IMR-90 (cell line): ENCODE results near the gene RPGRIP1L. TPM values are rescaled to one million over a fixed set of nuclear protein-coding genes. Genes with fewer than 3 reads are reported as not detected.

Experiments
- ATAC-seq: fragments of 200-7000 bp; cut with Tn5 transposase; 2 replicates; pipeline ENCODE4 v1.9.1; 2020; ENCODE audit warnings: low read depth, mild to moderate bottlenecking, moderate library complexity
- BruUV-seq: library from RNA; stranded (reverse); fragments of 400-500 nt; replicated peaks from 2 replicates; lab custom pipeline; 2021; lab: Mats Ljungman, UMichigan
- CTCF ChIA-PET: fragments of 300-600 bp; formaldehyde crosslinking; extraction: SDS; loops from one replicate; lab custom pipeline; 2021; ENCODE audit warnings: antibody characterized with exemption; lab: Yijun Ruan, JAX
- POLR2A ChIA-PET: fragments of 300-600 bp; sonication (Branson Sonifier 250); formaldehyde crosslinking; loops from one replicate; lab custom pipeline; 2022; ENCODE audit warnings: antibody characterized with exemption; ENCODE audit not compliant: unreplicated experiment; lab: Charles Lee
- DNase-seq: peaks from one replicate; pipeline ENCODE4 v3.0.0; 2013
- H2AFZ ChIP-seq: replicated peaks from 2 replicates; pipeline ENCODE3; 2013; ENCODE audit warnings: low read length, mild to moderate bottlenecking; ENCODE audit not compliant: poor library complexity
- H2AK5ac ChIP-seq: 2 replicates; pipeline ENCODE4 v1.6.1; 2013; ENCODE audit warnings: low read depth, low read length, inconsistent platforms
- H2AK9ac ChIP-seq: replicated peaks from 2 replicates; pipeline ENCODE3; 2013; ENCODE audit warnings: mild to moderate bottlenecking, low read depth, low read length, moderate library complexity; ENCODE audit not compliant: poor library complexity
- H2BK120ac ChIP-seq: 2 replicates; pipeline ENCODE4 v1.6.1; 2013; ENCODE audit warnings: low read depth, low read length, inconsistent platforms
- H2BK15ac ChIP-seq: 3 replicates; pipeline ENCODE4 v1.6.1; 2013; ENCODE audit warnings: low read depth, low read length, inconsistent platforms
- H2BK20ac ChIP-seq: 2 replicates; pipeline ENCODE4 v1.6.1; 2013; ENCODE audit warnings: low read depth, mild to moderate bottlenecking, inconsistent platforms, low read length, moderate library complexity
- H2BK5ac ChIP-seq: 2 replicates; pipeline ENCODE4 v1.6.1; 2013; ENCODE audit warnings: mild to moderate bottlenecking, low read depth, low read length, inconsistent platforms; ENCODE audit not compliant: poor library complexity, severe bottlenecking
- H3K14ac ChIP-seq: replicated peaks from 2 replicates; pipeline ENCODE4 v1.6.1; 2013; ENCODE audit warnings: low read depth, low read length, inconsistent platforms
- H3K18ac ChIP-seq: 2 replicates; pipeline ENCODE4 v1.6.1; 2013; ENCODE audit warnings: low read depth, low read length, control low read depth
- H3K23ac ChIP-seq: 2 replicates; pipeline ENCODE4 v1.6.1; 2013; ENCODE audit warnings: low read depth, low read length, inconsistent platforms
- H3K27ac ChIP-seq: 2 replicates; pipeline ENCODE4 v1.5.1; 2013; ENCODE audit warnings: mild to moderate bottlenecking, control low read depth, low read length; ENCODE audit not compliant: insufficient read depth
- H3K27me3 ChIP-seq: 2 replicates; pipeline ENCODE4 v1.6.1; 2013; ENCODE audit warnings: low read length; ENCODE audit not compliant: control insufficient read depth, insufficient read depth
- H3K36me3 ChIP-seq: 2 replicates; pipeline ENCODE4 v1.6.1; 2013; ENCODE audit warnings: low read length, mixed read lengths; ENCODE audit not compliant: control insufficient read depth, insufficient read depth
- H3K4ac ChIP-seq: 2 replicates; pipeline ENCODE4 v1.6.1; 2013; ENCODE audit warnings: low read depth, low read length, inconsistent platforms
- H3K4me1 ChIP-seq: 2 replicates; pipeline ENCODE4 v1.6.1; 2013; ENCODE audit warnings: low read length, mixed read lengths; ENCODE audit not compliant: control insufficient read depth, insufficient read depth
- H3K4me2 ChIP-seq: 2 replicates; pipeline ENCODE4 v1.6.1; 2013; ENCODE audit warnings: low read depth, mild to moderate bottlenecking, control low read depth, low read length, moderate library complexity
- H3K4me3 ChIP-seq: 2 replicates; pipeline ENCODE4 v1.5.1; 2013; ENCODE audit warnings: low read depth, mild to moderate bottlenecking, control low read depth, low read length, moderate library complexity; ENCODE audit not compliant: insufficient read depth
- H3K56ac ChIP-seq: 2 replicates; pipeline ENCODE4 v1.6.1; 2013; ENCODE audit warnings: low read length, inconsistent platforms; ENCODE audit not compliant: insufficient read depth; ENCODE audit errors: extremely low read depth
- H3K79me1 ChIP-seq, 2 experiments: 2 replicates each; pipeline ENCODE4 v1.6.1; 2013; ENCODE audit warnings: low read length in 2 of 2, inconsistent platforms in 1 of 2, low read depth in 1 of 2
- H3K9ac ChIP-seq: 2 replicates; pipeline ENCODE4 v1.6.1; 2013; ENCODE audit warnings: low read depth, low read length, control low read depth
- H3K9me1 ChIP-seq: 2 replicates; pipeline ENCODE4 v1.6.1; 2013; ENCODE audit warnings: low read length, inconsistent platforms; ENCODE audit not compliant: insufficient read depth
- H3K9me3 ChIP-seq: 2 replicates; pipeline ENCODE4 v1.6.1; 2013; ENCODE audit warnings: low read length; ENCODE audit not compliant: control insufficient read depth, insufficient read depth
- H4K20me1 ChIP-seq: 2 replicates; pipeline ENCODE4 v1.6.1; 2013; ENCODE audit warnings: low read length, inconsistent platforms; ENCODE audit not compliant: insufficient read depth
- H4K5ac ChIP-seq: 2 replicates; pipeline ENCODE4 v1.6.1; 2013; ENCODE audit warnings: mild to moderate bottlenecking, low read depth, low read length, control low read depth
- H4K8ac ChIP-seq, 2 experiments: 2 replicates each; pipeline ENCODE4 v1.6.1; 2013; ENCODE audit warnings: low read depth in 2 of 2, low read length in 2 of 2, control low read depth in 1 of 2, inconsistent platforms in 1 of 2
- H4K91ac ChIP-seq: 2 replicates; pipeline ENCODE4 v1.6.1; 2013; ENCODE audit warnings: low read depth, low read length, inconsistent platforms; ENCODE audit not compliant: insufficient read depth
- BHLHE40 ChIP-seq: fragments of 150-350 bp; IDR thresholded peaks from 2 replicates; pipeline ENCODE4 v1.6.1; 2016; ENCODE audit warnings: mild to moderate bottlenecking, low read depth, low read length
- CEBPB ChIP-seq: IDR thresholded peaks from 2 replicates; pipeline ENCODE4 v1.6.1; 2012; ENCODE audit warnings: low read depth, low read length, improper control_type of control experiment
- ELK1 ChIP-seq: fragments of 150-350 bp; IDR thresholded peaks from 2 replicates; pipeline ENCODE4 v1.6.1; 2016; ENCODE audit warnings: low read depth, mild to moderate bottlenecking, low read length, moderate library complexity, borderline replicate concordance
- FOS ChIP-seq: fragments of 150-350 bp; IDR thresholded peaks from 2 replicates; pipeline ENCODE4 v1.6.1; 2016; ENCODE audit warnings: low read depth, low read length
- MAFK ChIP-seq: IDR thresholded peaks from 2 replicates; pipeline ENCODE4 v1.6.1; 2012; ENCODE audit warnings: low read depth, low read length, improper control_type of control experiment
- MXI1 ChIP-seq: IDR thresholded peaks from 2 replicates; pipeline ENCODE4 v1.6.1; 2012; ENCODE audit warnings: low read depth, mild to moderate bottlenecking, low read length, moderate library complexity, borderline replicate concordance
- NFE2L2 ChIP-seq: fragments of 150-350 bp; IDR thresholded peaks from 2 replicates; pipeline ENCODE4 v1.6.1; 2016; ENCODE audit warnings: low read depth, mild to moderate bottlenecking, low read length
- RAD21 ChIP-seq: IDR thresholded peaks from 2 replicates; pipeline ENCODE4 v1.6.1; 2012; ENCODE audit warnings: low read length, improper control_type of control experiment
- RCOR1 ChIP-seq: IDR thresholded peaks from 2 replicates; pipeline ENCODE4 v1.6.1; 2012; ENCODE audit warnings: mild to moderate bottlenecking, low read length, improper control_type of control experiment; ENCODE audit not compliant: insufficient replicate concordance
- RFX5 ChIP-seq: IDR thresholded peaks from 2 replicates; pipeline ENCODE4 v1.8.0; 2012; ENCODE audit warnings: low read depth, mild to moderate bottlenecking, low read length, moderate library complexity
- WGBS, 2 experiments: methylation state at CpG; one replicate each; pipeline versions ENCODE4 v1.1.5 to v1.1.7; 2013; ENCODE audit warnings: missing lambda C conversion rate in 2 of 2; ENCODE audit not compliant: insufficient read length in 1 of 2; ENCODE audit errors: extremely low coverage in 2 of 2; 5-methylcytosine and 5-hydroxymethylcytosine counted together
- dilution Hi-C: fragments of 300-500 bp; cut with HindIII; formaldehyde crosslinking; loops from one replicate; pipeline ENCODE4 v1.14.3; 2018; ENCODE audit warnings: low sequenced_read_pairs; ENCODE audit not compliant: unreplicated experiment
- in situ Hi-C: fragments of 300-500 bp; cut with MboI; formaldehyde crosslinking; loops from 3 replicates; pipeline ENCODE4 v1.14.3; 2019; ENCODE audit warnings: low sequenced_read_pairs, inconsistent platforms, mixed read lengths
- intact Hi-C: fragments of 100-400 bp; cut with micrococcal nuclease; formaldehyde crosslinking; loops from 2 replicates; pipeline ENCODE4 v1.10.0; 2022
- polyA plus RNA-seq, 3 experiments: library from polyadenylated mRNA; depleted of rRNA; stranded (reverse); fragments of >200 nt; gene quantifications; 2 replicates each; pipeline ENCODE4 v1.2.3, GENCODE V29; 2012; ENCODE audit warnings: low replicate concordance in 1 of 3
- total RNA-seq: library from RNA; depleted of rRNA; stranded (reverse); fragments of >200 nt; gene quantifications from 2 replicates; pipeline ENCODE4 v1.2.3, GENCODE V29; 2012
- TF ChIP-seq, protein P1 (sequence below): fragments of 150-350 bp; IDR thresholded peaks from 2 replicates; pipeline ENCODE4 v1.6.1; 2017; ENCODE audit warnings: mild to moderate bottlenecking, antibody characterized with exemption, low read length, low read depth

Gene RPGRIP1L
- total and polyA plus RNA-seq, 2 of the 4 experiments (the other 2 are of a cell fraction), result 7.3 to 10.4 TPM

DNA sequence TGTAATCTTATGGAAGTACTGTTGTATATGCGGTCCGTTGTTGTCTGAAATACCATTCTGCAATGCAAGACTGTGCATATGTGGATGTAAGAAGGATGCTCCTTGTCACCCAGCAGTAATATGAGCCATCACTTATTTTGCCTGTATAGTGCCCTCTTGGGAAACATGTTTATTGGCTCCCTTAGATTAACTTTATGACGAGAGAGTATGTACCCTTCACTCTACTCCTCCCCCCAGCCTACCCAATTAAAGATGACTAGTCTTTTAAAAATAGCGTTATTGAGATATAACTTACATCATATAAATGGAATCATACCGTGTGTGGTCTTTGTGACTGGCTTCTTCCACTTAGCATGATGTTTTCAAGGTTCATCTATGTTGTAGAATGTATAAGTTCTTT is 33.9 kb upstream of the RPGRIP1L start:
- ChIA-PET CTCF (no interaction called here), POLR2A (no interaction called here)
- H2BK120ac ChIP-seq, result no peak overlapping the region
- H2BK5ac ChIP-seq, result no peak overlapping the region
- no peak overlapping the region for H2BK15ac ChIP-seq
- no peaks in the 10 kb centered on the region; the same call in none of the 2 replicates for H3K9me1 ChIP-seq
- no peak overlapping the region for H3K9ac ChIP-seq
- no peak overlapping the region for H3K23ac ChIP-seq
- no peak overlapping the region for H2AFZ ChIP-seq
- WGBS, 2 experiments, result no CpG with 5 or more reads among the region's 5 CpGs
- H3K4me3 ChIP-seq, result no peak overlapping the region
- peaks cover 4% of the 10 kb centered on the region; the same call in 1 of the 2 replicates for H3K4me1 ChIP-seq
- no peak overlapping the region for H2AK9ac ChIP-seq
- H3K56ac ChIP-seq, result no peak overlapping the region
- H3K9me3 ChIP-seq, result no peaks in the 10 kb centered on the region
- H4K91ac ChIP-seq, result no peak overlapping the region
- H3K4me2 ChIP-seq, result no peak overlapping the region
- intact Hi-C loops, result no loop called here
- in situ Hi-C loops, result no loop called here
- H3K14ac ChIP-seq, result no peak overlapping the region
- no peaks in the 10 kb centered on the region for H3K36me3 ChIP-seq
- H2AK5ac ChIP-seq, result no peak overlapping the region
- no peak overlapping the region for H4K5ac ChIP-seq
- no peak overlapping the region for H4K8ac ChIP-seq
- BruUV-seq, result no TSS peak
- peaks cover 17 to 47% of the 10 kb centered on the region in 2 experiments for H3K79me1 ChIP-seq
- no peaks in the 10 kb centered on the region for H3K27me3 ChIP-seq
- no peak overlapping the region for H3K18ac ChIP-seq
- no peak for TF ChIP-seq RFX5
- TF ChIP-seq MAFK, result no peak
- TF ChIP-seq NFE2L2, result no peak
- no peak for TF ChIP-seq ELK1
- TF ChIP-seq BHLHE40, result no peak
- TF ChIP-seq RAD21, result no peak
- TF ChIP-seq, protein P1, sequence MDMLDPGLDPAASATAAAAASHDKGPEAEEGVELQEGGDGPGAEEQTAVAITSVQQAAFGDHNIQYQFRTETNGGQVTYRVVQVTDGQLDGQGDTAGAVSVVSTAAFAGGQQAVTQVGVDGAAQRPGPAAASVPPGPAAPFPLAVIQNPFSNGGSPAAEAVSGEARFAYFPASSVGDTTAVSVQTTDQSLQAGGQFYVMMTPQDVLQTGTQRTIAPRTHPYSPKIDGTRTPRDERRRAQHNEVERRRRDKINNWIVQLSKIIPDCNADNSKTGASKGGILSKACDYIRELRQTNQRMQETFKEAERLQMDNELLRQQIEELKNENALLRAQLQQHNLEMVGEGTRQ, result no peak
- TF ChIP-seq FOS, result no peak
- no peak for TF ChIP-seq MXI1
- TF ChIP-seq RCOR1, result no peak
- no peak for TF ChIP-seq CEBPB
- H2BK20ac ChIP-seq, result no peak overlapping the region
- dilution Hi-C loops, result no loop called here
- H3K4ac ChIP-seq, result no peak overlapping the region
- no peak for DNase-seq
- no peak overlapping the region for H3K27ac ChIP-seq
- no peak for ATAC-seq
- peaks cover 31% of the 10 kb centered on the region; the same call in 1 of the 2 replicates for H4K20me1 ChIP-seq
